ENCODE data around the gene OR2T34. TPM values are rescaled to one million over a fixed set of nuclear protein-coding genes. Genes with fewer than 3 reads are reported as not detected.
"Not testable (repeated sequence)": the region's sequence is repeated elsewhere in the genome, so short reads cannot be mapped to it uniquely, and the experiment has no call there.

The OR2T34 gene
- total RNA-seq, 4 donors from 2014 or later, result 1.1 to 2.0 TPM; not detected in 2

DNA sequence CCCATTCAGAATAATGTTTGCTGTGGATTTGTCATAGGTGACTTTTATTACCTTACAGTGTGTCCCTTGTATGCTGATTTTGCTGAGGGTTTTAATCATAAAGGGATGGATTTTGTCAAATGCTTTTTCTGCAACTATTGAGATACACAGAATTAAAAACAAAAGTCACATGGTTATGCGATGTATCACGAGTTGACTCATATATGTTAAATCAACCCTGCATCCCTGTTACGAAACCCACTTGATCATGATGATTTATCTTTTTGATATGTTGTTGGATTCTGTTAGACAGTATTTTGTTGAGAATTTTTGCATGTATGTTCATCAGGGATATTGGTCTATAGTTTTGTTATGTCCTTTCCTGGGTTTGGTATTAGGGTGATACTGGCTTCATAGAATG is 10.7 kb upstream of the OR2T34 start:
- H3K36me3 ChIP-seq, result no peaks in the 10 kb centered on the region
- no peak overlapping the region for H3K4me3 ChIP-seq
- H3K27ac ChIP-seq, result no peak overlapping the region
- H3K4me1 ChIP-seq, result no peaks in the 10 kb centered on the region
- TF ChIP-seq, protein P1, sequence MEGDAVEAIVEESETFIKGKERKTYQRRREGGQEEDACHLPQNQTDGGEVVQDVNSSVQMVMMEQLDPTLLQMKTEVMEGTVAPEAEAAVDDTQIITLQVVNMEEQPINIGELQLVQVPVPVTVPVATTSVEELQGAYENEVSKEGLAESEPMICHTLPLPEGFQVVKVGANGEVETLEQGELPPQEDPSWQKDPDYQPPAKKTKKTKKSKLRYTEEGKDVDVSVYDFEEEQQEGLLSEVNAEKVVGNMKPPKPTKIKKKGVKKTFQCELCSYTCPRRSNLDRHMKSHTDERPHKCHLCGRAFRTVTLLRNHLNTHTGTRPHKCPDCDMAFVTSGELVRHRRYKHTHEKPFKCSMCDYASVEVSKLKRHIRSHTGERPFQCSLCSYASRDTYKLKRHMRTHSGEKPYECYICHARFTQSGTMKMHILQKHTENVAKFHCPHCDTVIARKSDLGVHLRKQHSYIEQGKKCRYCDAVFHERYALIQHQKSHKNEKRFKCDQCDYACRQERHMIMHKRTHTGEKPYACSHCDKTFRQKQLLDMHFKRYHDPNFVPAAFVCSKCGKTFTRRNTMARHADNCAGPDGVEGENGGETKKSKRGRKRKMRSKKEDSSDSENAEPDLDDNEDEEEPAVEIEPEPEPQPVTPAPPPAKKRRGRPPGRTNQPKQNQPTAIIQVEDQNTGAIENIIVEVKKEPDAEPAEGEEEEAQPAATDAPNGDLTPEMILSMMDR (IDR thresholded peaks at IDR 0.05), result no peak
- no peak for TF ChIP-seq POLR2AphosphoS5 (IDR thresholded peaks at IDR 0.05)
- no peak for TF ChIP-seq POLR2A (IDR thresholded peaks at IDR 0.05)
- no peak for TF ChIP-seq EP300 (IDR thresholded peaks at IDR 0.05)
- no peaks in the 10 kb centered on the region for H3K27me3 ChIP-seq
- 77% methylated on average over 3 of the region's 3 CpGs for WGBS
- no peaks in the 10 kb centered on the region for H3K9me3 ChIP-seq
- no peak for DNase-seq (ENCODE audit: low spot score in 2 of 2)

DNA sequence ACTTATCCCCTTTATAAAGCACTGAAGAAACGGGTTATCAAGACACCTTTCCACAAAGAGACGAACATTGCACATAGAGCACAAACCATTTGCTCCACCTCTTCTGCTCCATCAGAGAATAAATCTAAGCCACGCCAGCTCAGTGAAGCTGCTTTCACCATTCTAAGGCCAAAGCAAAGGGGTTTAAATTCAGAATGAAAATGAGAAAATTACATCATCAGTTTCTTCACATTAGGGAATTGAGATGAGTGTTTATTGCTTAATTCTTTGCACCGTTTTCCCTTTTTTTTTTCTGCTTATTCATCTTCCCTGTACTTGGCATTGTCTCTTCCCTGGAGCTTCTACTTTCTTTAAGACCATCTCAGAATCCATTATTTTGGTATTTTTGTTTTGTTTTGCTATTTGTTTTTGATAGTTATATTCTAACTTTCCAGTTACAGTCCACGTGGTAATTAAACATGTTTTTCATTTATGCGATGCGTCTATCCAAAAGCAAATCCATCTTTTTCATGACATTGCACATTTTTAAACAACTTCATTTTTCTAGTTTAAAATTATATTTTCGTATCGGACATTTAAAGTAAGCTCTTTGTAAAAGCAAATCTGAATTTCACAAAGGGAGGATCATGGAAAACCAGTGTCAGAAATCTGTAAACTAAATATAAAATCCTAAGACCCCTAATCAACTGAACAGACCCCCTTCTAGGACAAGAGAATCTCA is 1.9 kb upstream of the OR2T34 start:
- Histone ChIP-seq H3K27ac (no peak overlapping the region), H3K36me3 (no peaks in the 10 kb centered on the region), H3K4me1 (no peaks in the 10 kb centered on the region), H3K9me3 (no peaks in the 10 kb centered on the region), H3K4me3 (no peak overlapping the region), H3K27me3 (no peaks in the 10 kb centered on the region)
- DNase-seq (ENCODE audit: low spot score in 2 of 2), result no peak
- 83% methylated on average over 9 of the region's 9 CpGs for WGBS
- no peak for TF ChIP-seq POLR2AphosphoS5 (IDR thresholded peaks at IDR 0.05)
- TF ChIP-seq POLR2A (IDR thresholded peaks at IDR 0.05), result no peak
- TF ChIP-seq, protein P1 (IDR thresholded peaks at IDR 0.05), result no peak
- TF ChIP-seq EP300 (IDR thresholded peaks at IDR 0.05), result no peak

DNA sequence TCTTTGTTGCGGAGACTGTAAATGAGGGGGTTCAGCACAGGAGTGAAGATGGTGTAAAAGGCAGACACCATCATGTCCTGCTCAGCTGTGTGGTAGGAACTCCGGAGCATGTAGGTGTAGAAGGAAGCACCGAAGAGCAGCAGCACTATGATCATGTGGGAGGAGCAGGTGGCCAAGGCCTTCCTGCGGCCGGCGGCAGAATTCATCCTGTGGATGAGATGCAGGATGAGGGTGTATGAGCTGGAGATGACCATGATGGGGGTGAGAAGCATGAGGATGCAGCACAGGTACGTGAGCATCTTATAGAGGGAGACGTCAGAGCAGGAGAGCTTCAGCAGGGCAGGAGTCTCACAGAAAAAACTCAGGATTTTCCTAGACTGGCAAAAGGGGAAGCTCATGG is 701 bp downstream of the OR2T34 start:
- 81% methylated on average over 5 of the region's 8 CpGs for WGBS
- not testable (repeated sequence) for H3K9me3 ChIP-seq; H3K27me3 ChIP-seq; H3K27ac ChIP-seq; H3K4me3 ChIP-seq; H3K4me1 ChIP-seq; DNase-seq (ENCODE audit: low spot score in 2 of 2); H3K36me3 ChIP-seq

DNA sequence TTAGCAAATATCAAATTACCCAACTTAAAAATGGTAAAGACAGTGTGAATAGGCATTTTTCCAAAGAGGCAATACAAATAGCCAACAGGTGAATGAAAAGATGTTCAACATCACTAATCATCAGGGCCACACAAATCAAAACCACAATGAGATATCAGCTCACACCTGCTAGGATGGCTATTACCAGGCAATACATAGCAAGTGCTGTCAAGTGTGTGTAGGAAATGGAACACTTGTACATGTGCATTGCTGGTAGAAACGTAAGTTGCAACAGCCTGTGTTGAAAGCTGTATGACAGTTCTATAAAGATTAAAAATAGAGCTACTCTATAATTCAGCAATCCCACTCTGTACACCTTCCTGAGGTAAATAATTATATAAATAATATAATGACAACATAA is 2.5 kb downstream of the OR2T34 start:
- not testable (repeated sequence) for H3K4me3 ChIP-seq; H3K9me3 ChIP-seq; H3K36me3 ChIP-seq; H3K27me3 ChIP-seq; H3K4me1 ChIP-seq; DNase-seq (ENCODE audit: low spot score in 2 of 2); H3K27ac ChIP-seq
- no CpG with 5 or more reads among the region's 1 CpG for WGBS

DNA sequence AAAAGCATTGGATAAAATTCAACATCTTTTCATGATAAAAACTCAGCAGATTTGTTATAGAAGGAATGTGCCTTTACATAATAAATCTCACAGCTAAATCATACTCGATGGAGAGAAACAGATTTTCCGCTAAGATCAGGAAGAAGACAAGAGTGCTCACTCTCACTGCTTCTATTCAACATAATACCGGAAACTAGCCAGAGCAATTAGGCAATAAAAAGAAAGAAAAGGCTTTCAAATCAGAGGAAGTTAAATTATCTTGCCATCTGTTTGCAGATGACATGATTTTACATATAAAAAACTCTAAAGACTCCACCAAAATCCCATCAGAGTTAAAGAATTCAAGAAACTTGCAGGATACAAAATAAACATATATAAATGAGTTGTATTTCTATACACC is 3.7 kb downstream of the OR2T34 start:
- not testable (repeated sequence) for DNase-seq (ENCODE audit: low spot score in 2 of 2); H3K27ac ChIP-seq; H3K4me1 ChIP-seq; H3K4me3 ChIP-seq; H3K27me3 ChIP-seq; H3K9me3 ChIP-seq; H3K36me3 ChIP-seq
- 69% methylated on average over 3 of the region's 3 CpGs for WGBS

DNA sequence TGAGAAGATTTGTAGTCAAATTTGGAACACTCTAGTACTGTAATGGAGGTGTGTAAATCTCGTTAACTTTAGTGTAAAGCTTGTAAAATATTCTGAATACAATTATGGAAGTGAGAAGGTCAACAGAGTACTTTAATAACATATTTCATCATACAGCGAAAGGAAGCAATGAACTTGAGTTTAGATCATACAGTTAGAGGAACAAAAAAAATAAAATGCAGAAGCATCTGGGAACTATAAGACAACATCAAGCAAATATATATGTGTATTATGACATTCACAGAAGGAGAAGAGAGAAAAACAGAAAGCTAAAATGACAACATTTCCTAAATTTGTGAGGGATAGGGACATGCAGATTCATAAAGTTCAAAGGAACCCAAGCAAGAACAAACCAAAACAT is 5.5 kb downstream of the OR2T34 start:
- 34% methylated on average over 2 of the region's 2 CpGs for WGBS
- H3K4me1 ChIP-seq; H3K9me3 ChIP-seq; H3K4me3 ChIP-seq; DNase-seq (ENCODE audit: low spot score in 2 of 2); H3K36me3 ChIP-seq; H3K27ac ChIP-seq; H3K27me3 ChIP-seq: not testable (repeated sequence)

DNA sequence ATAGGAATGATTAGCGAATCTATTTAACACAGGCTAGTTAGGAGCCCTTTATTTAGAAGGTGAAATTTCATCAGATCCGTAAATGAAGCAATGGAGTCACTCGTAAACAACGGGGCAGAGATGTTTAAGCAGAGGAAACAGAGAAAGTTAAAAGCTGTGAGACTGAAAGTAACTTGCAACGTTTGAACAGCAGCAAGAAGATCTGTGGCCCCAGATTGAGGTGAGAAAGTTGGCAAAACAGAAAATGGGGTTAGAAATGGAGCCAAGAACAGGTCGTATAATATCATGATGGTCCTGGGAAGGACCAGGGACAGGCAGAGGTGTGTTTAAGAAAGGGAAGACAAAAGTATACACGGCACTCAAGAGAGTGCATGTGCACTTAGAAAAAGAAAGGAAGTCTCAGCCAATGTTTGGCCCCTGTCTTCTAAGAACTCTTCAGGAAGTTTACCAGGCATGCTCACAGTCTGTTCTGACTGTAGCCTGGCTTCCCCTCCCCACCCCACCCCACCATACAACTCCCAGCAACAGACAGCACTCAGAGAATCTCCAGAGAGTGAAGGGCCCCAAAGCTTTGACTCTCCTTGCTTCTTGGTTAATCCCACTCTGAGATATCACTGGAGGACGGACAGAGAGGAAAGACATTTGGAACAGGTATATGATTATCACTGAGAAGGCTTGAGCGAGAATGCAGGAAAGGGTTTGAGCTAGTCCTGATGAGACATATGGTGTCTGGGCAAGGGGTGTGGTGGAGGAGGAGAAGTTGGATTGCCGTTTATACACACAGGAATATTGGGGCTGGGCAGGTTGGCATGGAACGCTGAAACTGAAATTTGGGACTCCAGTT is 8.8 kb downstream of the OR2T34 start:
- H3K27me3 ChIP-seq; H3K36me3 ChIP-seq; H3K9me3 ChIP-seq; DNase-seq (ENCODE audit: low spot score in 2 of 2); H3K27ac ChIP-seq; H3K4me1 ChIP-seq; H3K4me3 ChIP-seq: not testable (repeated sequence)
- 77% methylated on average over 11 of the region's 11 CpGs for WGBS

DNA sequence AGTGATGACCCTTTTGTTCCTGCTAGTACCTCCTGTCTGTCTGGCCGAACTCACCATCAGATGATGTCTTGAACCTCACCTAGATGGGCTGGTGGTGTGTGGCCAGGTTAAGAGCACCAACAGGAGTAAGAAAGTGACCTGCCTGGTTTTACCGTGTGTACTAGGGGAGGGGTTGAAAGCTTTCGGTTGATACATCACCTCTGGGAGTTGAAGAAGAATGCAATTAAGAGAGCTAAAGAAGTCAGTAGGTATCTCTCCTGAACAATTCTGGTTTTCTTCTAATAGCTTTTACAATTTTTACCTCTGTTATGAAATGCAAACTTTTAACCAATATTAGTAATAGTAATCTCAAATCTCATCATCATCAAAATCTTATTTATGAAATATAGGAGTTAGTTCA is 11.9 kb downstream of the OR2T34 start, which contains the start of gene OR2T29:
Gene OR2T29 (minus strand): TSS at position 101 of the 400 bp plus-strand sequence. CDS start 3,281 bp downstream, outside the sequence.
- not testable (repeated sequence) for H3K4me1 ChIP-seq; DNase-seq (ENCODE audit: low spot score in 2 of 2); H3K9me3 ChIP-seq; H3K4me3 ChIP-seq; H3K27ac ChIP-seq; H3K27me3 ChIP-seq; H3K36me3 ChIP-seq
- 87% methylated on average over 1 of the region's 3 CpGs for WGBS

DNA sequence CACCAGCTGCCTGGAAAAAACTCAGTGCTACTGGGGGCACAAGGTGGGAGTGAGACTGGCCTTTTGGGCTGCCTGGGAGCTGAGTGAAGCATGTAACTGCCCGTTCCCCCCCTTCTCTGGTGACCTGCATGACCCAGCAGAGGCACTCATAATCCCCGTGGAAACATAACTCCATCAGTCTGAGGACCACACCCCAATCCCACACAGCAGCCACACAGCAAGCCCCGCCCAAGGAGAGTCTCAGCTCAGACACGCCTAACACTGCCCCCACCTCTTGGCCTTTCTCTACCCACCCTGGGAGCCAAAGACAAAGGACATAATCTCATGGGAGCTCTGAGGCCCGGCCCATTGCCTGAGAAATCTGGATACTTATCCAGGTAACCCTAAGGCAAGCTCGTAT is 23.5 kb downstream of the OR2T34 start:
- not testable (repeated sequence) for DNase-seq (ENCODE audit: low spot score in 2 of 2); H3K9me3 ChIP-seq; H3K36me3 ChIP-seq; H3K27me3 ChIP-seq; H3K4me3 ChIP-seq; H3K27ac ChIP-seq; H3K4me1 ChIP-seq
- WGBS, result no CpG with 5 or more reads among the region's 6 CpGs

DNA sequence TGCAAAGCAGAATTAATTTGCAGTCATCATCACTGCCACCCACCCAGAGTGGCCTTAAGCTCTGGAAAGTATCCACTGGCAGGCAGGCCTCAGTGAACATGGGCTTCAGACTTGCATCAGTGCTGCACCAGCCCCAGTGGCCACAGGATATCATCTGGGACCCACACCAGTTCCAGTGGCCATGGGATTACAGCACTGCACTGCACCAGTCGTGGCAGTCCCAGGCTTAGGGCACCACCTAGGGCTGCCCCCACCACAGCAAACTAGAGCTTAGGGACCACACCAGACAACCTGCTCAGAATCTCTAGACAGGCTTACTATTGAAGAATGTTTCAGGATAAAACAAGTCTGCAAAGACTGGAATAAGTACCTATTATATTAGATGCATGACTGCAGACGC is 27.2 kb downstream of the OR2T34 start:
- not testable (repeated sequence) for H3K27me3 ChIP-seq; H3K36me3 ChIP-seq; H3K27ac ChIP-seq; H3K4me3 ChIP-seq; DNase-seq (ENCODE audit: low spot score in 2 of 2); H3K4me1 ChIP-seq; H3K9me3 ChIP-seq
- WGBS, result no CpG with 5 or more reads among the region's 2 CpGs

DNA sequence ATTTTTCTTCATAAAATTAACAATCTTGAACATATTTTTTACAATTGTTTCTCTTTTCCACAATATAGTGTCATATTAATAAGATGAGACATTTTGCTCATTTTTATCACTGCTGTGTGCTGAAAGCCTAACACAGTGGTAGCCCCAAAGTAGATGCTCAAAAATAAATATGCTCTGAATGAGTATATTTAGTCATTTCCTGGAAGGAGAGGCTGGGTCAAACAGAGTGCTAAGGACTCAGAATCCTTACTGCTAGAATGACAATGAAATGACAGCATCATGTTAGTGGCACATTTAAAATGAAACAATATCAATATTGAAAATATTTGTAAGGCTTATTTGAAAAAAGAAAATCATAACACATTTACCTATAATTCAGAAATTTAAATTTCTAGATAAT is 37.1 kb downstream of the OR2T34 start:
- not testable (repeated sequence) for H3K27me3 ChIP-seq; H3K27ac ChIP-seq; DNase-seq (ENCODE audit: low spot score in 2 of 2); H3K36me3 ChIP-seq; H3K9me3 ChIP-seq; H3K4me1 ChIP-seq; H3K4me3 ChIP-seq

Data from suprapubic skin (tissue), 4 donors.